Measurements from ENCODE around the gene EFCAB10. TPM values are rescaled to one million over a fixed set of nuclear protein-coding genes. Genes with fewer than 3 reads are reported as not detected.
A peak's percentile ranks its signal among the peaks of the same experiment; 100 is the strongest.

EFCAB10 gene, protein sequence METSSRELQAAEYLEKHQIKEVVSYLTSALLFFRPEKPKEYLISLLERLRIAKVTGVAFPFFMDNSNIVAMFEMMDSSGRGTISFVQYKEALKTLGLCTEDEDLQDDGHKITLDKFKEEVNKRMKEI
- polyA plus RNA-seq = not detected

DNA sequence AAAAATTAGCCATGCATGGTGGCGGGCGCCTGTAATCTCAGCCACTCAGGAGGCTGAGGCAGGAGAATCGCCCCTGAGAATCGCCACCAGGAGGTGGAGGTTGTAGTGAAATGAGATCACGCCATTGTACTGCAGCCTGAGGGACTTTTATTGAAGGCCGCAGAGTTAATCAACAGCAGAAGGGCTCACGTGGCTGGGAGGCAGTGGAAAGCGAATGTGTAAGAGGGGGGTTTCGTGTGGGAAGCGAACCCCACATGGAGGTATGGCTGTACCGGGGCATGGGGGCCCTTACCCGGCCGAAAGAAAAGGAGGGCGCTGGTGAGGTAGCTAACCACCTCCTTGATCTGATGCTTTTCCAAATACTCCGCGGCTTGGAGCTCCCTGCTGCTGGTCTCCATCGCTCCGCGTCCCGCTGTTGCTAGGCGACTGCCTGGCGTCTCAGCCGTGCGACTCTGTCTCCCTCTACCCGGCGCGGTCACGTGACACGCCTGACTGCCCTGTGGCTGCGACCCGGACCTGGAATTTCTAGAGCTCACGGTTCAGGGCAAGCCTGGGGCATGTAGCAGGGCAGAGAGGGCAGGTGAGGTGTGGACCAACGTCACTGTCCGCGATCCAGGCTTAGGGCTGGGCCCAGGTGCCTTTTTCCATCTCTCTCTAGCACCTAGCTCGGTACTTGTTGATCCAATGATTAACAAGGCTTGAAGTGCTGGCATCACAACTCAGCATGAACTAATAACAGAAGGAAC, at the start of gene EFCAB10:
TSS of gene EFCAB10 (minus strand) at position 428 of the 746 bp plus-strand sequence. CDS start at position 398, 30 bp downstream.
- H3K4me1 Mint-ChIP-seq = peaks cover 5 to 18% (median 7%) of the 10 kb centered on the region in 3 donors
- H3K9me3 Mint-ChIP-seq = peaks cover 0 to 3% (median 0%) of the 10 kb centered on the region in 3 donors
- peak within 1 kb of the TSS in 1 of 3 donors; percentile 20 for H3K27ac Mint-ChIP-seq
- H3K4me3 Mint-ChIP-seq = peak within 1 kb of the TSS; percentile 70 to 84 (median 74)
- H3K36me3 Mint-ChIP-seq = peaks cover 3% of the 10 kb centered on the region
- H3K27me3 Mint-ChIP-seq = peaks cover 2% of the 10 kb centered on the region

DNA sequence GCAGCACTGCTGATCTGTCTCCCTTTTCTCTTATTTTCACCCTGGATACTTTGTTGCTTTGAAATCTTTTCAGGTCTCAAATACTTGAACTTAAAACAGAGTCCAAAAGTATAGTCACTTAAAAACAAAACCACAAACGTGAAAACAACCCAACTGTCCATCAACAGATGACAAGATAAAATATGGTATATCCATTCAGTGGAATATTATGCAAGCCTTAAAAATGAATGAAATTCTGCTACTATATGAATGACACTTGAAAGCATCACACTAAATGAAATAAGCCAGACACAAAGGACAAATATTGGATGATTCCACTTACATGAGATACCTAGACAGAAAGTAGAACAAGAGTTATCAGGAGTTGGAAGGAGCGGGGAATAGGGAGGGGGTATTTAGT, 44.7 kb upstream of the EFCAB10 start:
- H3K27ac Mint-ChIP-seq = peak overlapping the region in 1 of 3 donors; percentile 32
- H3K9me3 Mint-ChIP-seq = peaks cover 0 to 9% (median 4%) of the 10 kb centered on the region in 3 donors
- H3K4me3 Mint-ChIP-seq = no peak overlapping the region
- peaks cover 14% of the 10 kb centered on the region for H3K36me3 Mint-ChIP-seq
- H3K27me3 Mint-ChIP-seq = no peaks in the 10 kb centered on the region
- H3K4me1 Mint-ChIP-seq = peaks cover 0 to 4% (median 0%) of the 10 kb centered on the region in 3 donors

DNA sequence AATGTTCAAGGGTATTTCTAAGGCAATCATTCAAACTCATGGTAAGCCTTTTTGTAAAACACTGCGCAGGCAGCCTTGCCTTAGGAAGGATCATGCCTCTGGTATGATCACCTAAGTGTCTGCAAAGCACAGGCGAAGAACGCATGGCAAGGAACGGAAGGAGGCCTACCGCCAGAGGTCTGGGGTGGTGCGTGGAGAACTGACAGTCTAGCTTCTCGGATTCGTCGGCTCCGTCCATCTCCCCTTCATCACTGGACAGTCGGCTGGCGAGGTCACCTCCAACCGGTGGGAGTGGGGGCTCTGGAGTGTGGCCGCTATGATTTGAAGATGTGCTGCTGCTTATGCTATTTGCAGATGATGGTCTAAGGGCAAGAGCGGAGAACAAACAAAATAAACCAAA, 42.6 kb upstream of the EFCAB10 start:
- Mint-ChIP-seq H3K36me3 (peaks cover 14% of the 10 kb centered on the region), H3K4me1 (peaks cover 0 to 4% (median 0%) of the 10 kb centered on the region in 3 donors), H3K27me3 (no peaks in the 10 kb centered on the region), H3K9me3 (peaks cover 0 to 9% (median 4%) of the 10 kb centered on the region in 3 donors), H3K27ac (no peak overlapping the region), H3K4me3 (no peak overlapping the region)

DNA sequence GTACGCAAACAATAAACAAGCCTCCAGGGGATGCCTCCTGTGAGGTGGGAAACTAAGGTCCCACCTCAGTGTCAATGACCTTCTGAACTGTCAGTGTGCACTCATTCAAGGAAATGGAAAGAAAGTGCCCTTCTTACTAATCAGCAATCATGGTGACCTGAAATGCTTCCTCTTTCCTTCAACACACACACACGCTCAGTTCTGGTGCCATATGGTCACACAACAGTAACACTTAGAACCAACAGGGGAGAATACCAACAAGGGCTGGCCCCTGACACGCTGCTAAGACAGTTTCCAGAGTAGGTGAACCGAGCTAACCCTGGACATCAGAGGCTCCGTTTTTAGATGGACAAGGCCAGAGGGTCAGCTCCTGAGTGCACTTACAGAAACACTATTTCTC, 42.1 kb upstream of the EFCAB10 start:
- no peak overlapping the region for H3K4me3 Mint-ChIP-seq
- H3K36me3 Mint-ChIP-seq = peaks cover 14% of the 10 kb centered on the region
- H3K4me1 Mint-ChIP-seq = peaks cover 0 to 4% (median 0%) of the 10 kb centered on the region in 3 donors
- H3K27ac Mint-ChIP-seq = no peak overlapping the region
- H3K27me3 Mint-ChIP-seq = no peaks in the 10 kb centered on the region
- peaks cover 0 to 9% (median 4%) of the 10 kb centered on the region in 3 donors for H3K9me3 Mint-ChIP-seq

DNA sequence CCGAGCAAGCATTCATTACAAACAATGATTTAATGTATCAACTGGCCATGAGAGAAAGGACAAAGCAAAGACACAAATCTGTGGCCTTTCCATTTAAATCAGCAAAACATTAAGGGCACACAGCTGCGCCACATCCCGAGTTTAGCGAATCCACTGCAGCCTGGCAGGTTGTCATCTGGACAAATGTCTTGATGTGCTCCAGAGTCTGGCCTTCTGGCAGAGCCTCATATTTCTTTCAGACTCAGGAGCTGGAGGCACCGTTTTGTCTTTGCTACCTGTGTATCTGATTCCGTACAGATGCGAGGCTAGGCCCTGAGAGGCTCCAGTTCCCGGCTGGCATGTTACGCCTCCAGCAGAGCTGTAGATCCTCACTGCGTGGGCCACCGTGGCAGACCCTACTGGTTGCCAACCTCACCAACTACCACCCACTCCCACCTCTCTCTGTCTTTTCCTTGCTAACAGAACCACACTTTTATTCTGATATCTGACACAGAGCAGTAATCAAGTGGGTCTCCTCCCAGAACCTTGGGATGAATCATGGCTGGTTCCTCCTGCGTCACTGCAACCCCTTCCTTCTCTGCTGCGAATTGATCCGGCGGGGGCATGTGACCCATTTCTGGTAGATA, 40.9 kb upstream of the EFCAB10 start:
- H3K36me3 Mint-ChIP-seq = peaks cover 14% of the 10 kb centered on the region
- no peak overlapping the region for H3K4me3 Mint-ChIP-seq
- no peaks in the 10 kb centered on the region for H3K27me3 Mint-ChIP-seq
- peaks cover 0 to 4% (median 0%) of the 10 kb centered on the region in 3 donors for H3K4me1 Mint-ChIP-seq
- H3K27ac Mint-ChIP-seq = no peak overlapping the region
- H3K9me3 Mint-ChIP-seq = peaks cover 0 to 9% (median 4%) of the 10 kb centered on the region in 3 donors

DNA sequence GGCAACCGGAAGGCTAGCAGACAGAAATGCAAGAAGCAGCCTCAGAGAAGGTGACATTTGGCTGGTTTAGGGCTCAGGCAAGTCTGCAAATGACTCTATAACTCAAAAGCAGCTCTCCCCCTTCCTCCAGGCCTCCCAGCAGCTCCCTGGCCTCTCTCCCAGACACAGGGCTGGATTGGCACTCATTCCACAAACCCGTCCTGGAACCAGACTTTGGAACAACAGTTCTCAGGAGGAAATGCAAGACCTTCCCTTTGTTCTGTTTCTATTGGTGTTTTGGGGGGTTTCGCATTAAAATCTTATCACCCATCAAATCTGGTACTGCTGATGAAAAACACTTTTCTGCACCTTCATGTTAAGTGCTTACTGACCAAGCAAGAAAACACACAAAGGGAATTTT, 40.3 kb upstream of the EFCAB10 start:
- H3K9me3 Mint-ChIP-seq = peaks cover 0 to 6% (median 1%) of the 10 kb centered on the region in 3 donors
- H3K27ac Mint-ChIP-seq = no peak overlapping the region
- peaks cover 0 to 4% (median 0%) of the 10 kb centered on the region in 3 donors for H3K4me1 Mint-ChIP-seq
- peaks cover 14% of the 10 kb centered on the region for H3K36me3 Mint-ChIP-seq
- H3K27me3 Mint-ChIP-seq = no peaks in the 10 kb centered on the region
- no peak overlapping the region for H3K4me3 Mint-ChIP-seq

DNA sequence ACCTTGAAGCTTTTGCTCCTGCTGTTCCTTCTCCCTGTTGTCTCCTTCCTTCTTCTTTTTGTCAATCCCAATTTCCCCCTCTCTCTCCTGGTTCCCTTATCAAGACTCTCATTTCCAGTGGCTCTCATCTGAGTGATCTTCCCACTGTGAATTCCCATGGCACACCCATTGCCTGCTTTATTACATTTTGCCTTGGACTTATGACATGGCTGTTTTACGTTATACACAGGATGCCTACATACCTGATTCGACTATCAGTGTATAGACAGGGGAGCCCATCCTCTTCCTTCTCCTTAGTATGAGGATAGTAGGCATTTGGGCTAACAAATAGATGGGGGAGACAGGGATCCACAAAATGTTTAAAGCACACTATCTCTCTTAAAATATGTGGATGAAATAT, 39.9 kb upstream of the EFCAB10 start:
- Mint-ChIP-seq H3K4me3 (no peak overlapping the region), H3K36me3 (peaks cover 14% of the 10 kb centered on the region), H3K27me3 (no peaks in the 10 kb centered on the region), H3K27ac (peak overlapping the region in 1 of 3 donors; percentile 33), H3K4me1 (peaks cover 0 to 4% (median 0%) of the 10 kb centered on the region in 3 donors), H3K9me3 (peaks cover 0 to 3% (median 0%) of the 10 kb centered on the region in 3 donors)

DNA sequence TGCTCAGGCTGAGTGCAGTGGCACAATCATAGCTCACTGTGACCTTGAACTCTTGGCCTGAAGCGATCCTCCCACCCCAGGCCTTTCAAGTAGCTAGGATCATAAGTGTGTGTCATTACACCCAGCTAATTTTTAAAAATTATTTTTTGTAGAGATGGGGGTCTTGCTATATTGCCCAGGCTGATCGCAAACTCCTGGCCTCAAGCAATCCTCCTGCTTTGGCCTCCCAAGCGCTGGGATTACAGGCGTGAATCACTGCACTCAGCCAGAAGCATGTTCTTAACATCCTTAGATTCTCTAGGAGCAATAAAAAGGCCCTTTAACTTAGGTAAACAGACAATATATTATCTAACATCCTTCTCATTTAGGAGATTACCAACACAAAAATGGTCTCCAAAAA, 38.3 kb upstream of the EFCAB10 start:
- no peaks in the 10 kb centered on the region for H3K4me1 Mint-ChIP-seq
- peaks cover 10% of the 10 kb centered on the region for H3K36me3 Mint-ChIP-seq
- no peaks in the 10 kb centered on the region for H3K9me3 Mint-ChIP-seq
- no peak overlapping the region for H3K27ac Mint-ChIP-seq
- H3K27me3 Mint-ChIP-seq = no peaks in the 10 kb centered on the region
- no peak overlapping the region for H3K4me3 Mint-ChIP-seq

DNA sequence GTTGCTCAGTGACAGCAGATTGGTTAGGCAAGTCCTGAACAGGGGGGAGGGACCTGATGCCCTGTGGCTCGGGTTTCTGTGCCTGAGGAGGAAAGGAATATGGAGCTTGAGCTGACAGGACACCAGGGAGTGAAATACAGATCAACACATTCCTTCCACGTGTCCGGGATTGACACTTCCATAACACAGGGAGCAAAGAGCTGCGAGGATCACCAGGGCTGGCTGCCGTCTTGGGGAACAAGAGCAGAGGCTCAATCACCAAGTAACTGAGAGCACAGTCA, 36.7 kb upstream of the EFCAB10 start:
- Mint-ChIP-seq H3K9me3 (no peaks in the 10 kb centered on the region), H3K4me1 (no peaks in the 10 kb centered on the region), H3K27ac (no peak overlapping the region), H3K36me3 (peaks cover 13% of the 10 kb centered on the region), H3K27me3 (no peaks in the 10 kb centered on the region), H3K4me3 (no peak overlapping the region)

DNA sequence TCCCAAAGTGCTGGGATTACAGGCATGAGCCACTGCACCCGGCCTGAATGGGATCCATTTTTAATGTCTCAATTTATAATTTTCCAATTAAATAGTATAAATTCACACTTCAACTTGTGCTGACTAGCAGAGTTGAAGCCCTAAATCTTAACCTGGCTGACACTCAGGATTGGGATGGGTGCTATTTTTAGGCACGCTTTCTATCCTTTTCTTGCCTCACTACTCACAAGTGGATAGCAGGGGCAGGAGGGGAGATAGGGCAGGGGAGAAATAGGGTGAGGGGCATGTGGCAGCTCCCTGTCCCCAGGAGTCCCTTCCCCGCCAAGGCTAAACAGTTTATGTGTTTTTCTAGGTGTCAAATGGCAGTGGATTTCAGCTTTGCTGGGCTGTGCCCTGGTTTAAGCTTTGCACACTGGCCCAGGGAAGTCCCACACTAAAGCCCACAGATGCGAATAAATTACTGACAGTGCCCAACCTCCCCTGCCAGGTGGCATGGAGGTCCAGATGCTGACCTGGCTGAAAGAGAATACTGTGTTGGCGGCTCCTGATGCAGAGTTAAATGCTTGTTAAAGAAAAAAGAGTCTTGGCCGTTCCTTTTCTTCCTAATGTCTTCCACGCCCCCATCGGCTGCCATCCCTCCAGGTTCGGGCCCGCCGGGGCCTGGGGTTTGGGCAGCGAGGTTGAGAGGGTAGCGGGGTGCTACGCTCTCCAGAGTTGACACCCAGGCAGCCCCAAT, 36.2 kb upstream of the EFCAB10 start:
- no peaks in the 10 kb centered on the region for H3K27me3 Mint-ChIP-seq
- H3K9me3 Mint-ChIP-seq = no peaks in the 10 kb centered on the region
- no peak overlapping the region for H3K27ac Mint-ChIP-seq
- H3K36me3 Mint-ChIP-seq = peaks cover 8% of the 10 kb centered on the region
- H3K4me3 Mint-ChIP-seq = no peak overlapping the region
- no peaks in the 10 kb centered on the region for H3K4me1 Mint-ChIP-seq

DNA sequence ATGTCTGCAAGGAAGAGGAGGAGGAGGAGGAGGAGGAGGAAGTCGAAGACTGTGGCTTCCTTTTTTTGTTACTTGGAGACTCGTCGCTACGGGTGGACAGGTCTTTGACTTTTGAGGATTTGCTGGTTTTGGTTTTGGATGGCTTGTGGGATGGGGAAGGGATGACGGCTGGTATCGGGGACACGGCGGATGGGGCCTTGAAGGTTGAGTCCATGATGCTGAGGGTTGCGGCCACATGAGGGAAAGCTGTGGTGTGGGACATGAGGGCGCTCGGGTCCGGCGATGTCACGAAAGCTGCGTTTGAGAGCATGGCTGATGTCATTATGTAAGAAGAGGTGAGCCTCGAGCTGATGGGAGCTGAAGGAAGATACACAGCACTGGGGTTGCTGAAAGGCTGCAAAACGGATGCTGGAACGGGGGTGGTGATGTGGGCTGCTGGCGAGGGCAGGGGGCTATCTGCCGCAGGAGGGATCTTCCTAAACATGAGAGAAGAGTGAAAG, 33.1 kb upstream of the EFCAB10 start:
- no peaks in the 10 kb centered on the region for H3K9me3 Mint-ChIP-seq
- no peak overlapping the region for H3K27ac Mint-ChIP-seq
- H3K4me3 Mint-ChIP-seq = no peak overlapping the region
- H3K36me3 Mint-ChIP-seq = peaks cover 10% of the 10 kb centered on the region
- no peaks in the 10 kb centered on the region for H3K4me1 Mint-ChIP-seq
- H3K27me3 Mint-ChIP-seq = no peaks in the 10 kb centered on the region

DNA sequence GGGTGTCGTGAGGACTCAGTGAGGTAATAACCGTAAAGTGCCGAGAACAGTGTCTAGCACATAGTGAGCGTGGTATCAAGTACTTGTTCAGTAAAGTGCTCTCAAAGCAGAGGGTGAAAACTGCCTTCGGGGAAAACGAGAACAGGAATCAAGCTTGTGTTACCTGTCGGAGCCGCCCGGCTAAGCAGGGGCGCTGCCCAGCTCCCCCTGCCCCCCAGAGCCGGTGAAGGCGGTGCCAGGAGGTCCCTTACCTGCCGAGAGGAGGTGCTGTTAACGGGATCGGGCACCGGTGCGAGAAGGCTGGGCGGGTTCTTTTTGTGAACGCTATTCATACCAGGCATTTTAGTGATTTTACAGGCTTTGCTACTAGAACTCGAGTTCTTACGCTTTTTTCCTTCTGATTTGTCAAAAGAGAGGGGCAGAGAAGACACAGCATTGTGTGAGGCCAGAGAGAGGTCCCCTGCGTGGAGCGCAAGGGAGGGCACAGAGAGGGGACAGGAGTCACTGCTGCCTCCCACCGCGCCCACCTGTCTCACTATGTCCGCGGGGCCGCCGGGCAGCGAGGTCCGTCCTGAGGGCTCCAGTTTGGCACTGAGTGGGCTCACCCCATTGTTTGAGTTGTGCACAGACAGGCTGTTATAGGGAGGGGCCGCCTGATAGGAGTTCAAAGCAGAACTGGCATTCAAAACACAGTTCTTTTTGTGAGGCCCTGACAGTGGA, 32.5 kb upstream of the EFCAB10 start:
- peaks cover 0 to 2% (median 0%) of the 10 kb centered on the region in 3 donors for H3K4me1 Mint-ChIP-seq
- peak overlapping the region in 1 of 3 donors; percentile 61 for H3K27ac Mint-ChIP-seq
- peaks cover 12% of the 10 kb centered on the region for H3K36me3 Mint-ChIP-seq
- no peak overlapping the region for H3K4me3 Mint-ChIP-seq
- no peaks in the 10 kb centered on the region for H3K9me3 Mint-ChIP-seq
- H3K27me3 Mint-ChIP-seq = no peaks in the 10 kb centered on the region

DNA sequence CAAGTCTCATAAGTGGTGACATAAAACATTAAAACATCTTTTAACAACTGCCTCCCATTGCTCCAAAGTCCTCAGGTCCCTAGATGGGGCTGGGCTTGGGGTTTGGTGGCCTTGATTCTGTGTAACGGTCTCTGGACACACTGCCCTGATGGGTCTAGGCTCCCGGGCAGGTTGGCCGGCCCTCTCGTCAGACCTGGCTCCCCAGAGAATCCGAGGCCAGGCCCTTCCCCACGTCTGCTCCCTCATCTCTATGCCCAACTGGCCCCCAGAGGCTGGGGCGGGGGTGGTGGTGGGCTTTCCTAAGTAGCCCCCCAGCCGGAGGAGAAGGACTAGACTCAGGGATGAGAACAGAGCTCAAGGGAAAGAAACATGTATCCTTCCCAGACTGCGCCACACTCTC, 31.5 kb upstream of the EFCAB10 start:
- Mint-ChIP-seq H3K36me3 (peaks cover 16% of the 10 kb centered on the region), H3K27ac (no peak overlapping the region), H3K9me3 (no peaks in the 10 kb centered on the region), H3K4me1 (peaks cover 0 to 2% (median 0%) of the 10 kb centered on the region in 3 donors), H3K4me3 (no peak overlapping the region), H3K27me3 (no peaks in the 10 kb centered on the region)

Measured in IgD-negative memory B cell (primary cell).